Endothelial cell of umbilical vein (primary cell): Measurements from ENCODE around the gene NOX5. TPM values are rescaled to one million over a fixed set of nuclear protein-coding genes. Genes with fewer than 3 reads are reported as not detected.

ENCODE experiments used
- BruUV-seq: library from RNA; stranded (reverse); fragments of 400-500 nt; replicated peaks from 2 replicates; lab custom pipeline; 2021; lab: Mats Ljungman, UMichigan
- CTCF ChIA-PET: fragments of 300-600, 350-600 bp; sonication (Branson Sonifier 250); formaldehyde crosslinking; loops from one replicate; lab custom pipeline; 2021; ENCODE audit warnings: antibody characterized with exemption, inconsistent platforms; lab: Charles Lee
- POLR2A ChIA-PET: fragments of 300-600, 350-600 bp; sonication (Branson Sonifier 250); formaldehyde crosslinking; loops from one replicate; lab custom pipeline; 2021; ENCODE audit warnings: antibody characterized with exemption, inconsistent platforms; lab: Charles Lee
- DNase-seq: peaks from one replicate; pipeline ENCODE4 v3.0.0-alpha.2; 2011; ENCODE audit warnings: low read depth, low spot score
- FAIRE-seq: peaks from 2 replicates; lab custom pipeline; 2011; peaks lifted over from hg19 to GRCh38; lab: Jason Lieb, UNC
- H2AFZ ChIP-seq: 2 replicates; pipeline ENCODE4 v1.6.0; 2012; ENCODE audit warnings: low read depth, low read length, control low read depth, inconsistent platforms
- H3K27ac ChIP-seq: 2 replicates; pipeline ENCODE4 v1.5.1; 2011; ENCODE audit warnings: low read depth, mild to moderate bottlenecking, control low read depth, low read length, moderate library complexity; ENCODE audit not compliant: insufficient read depth
- H3K27me3 ChIP-seq, 2 experiments: 2 replicates each; pipeline versions ENCODE4 v1.6.0 to v1.6.1; 2011; ENCODE audit warnings: low read length in 2 of 2, mixed read lengths in 1 of 2; ENCODE audit not compliant: control insufficient read depth in 2 of 2, insufficient read depth in 2 of 2
- H3K36me3 ChIP-seq, 2 experiments: 2 replicates in 1 of 2; 3 replicates in 1 of 2; pipeline ENCODE4 v1.5.1; 2011; ENCODE audit warnings: low read length in 2 of 2, mild to moderate bottlenecking in 1 of 2, moderate library complexity in 1 of 2; ENCODE audit not compliant: control insufficient read depth in 2 of 2, insufficient read depth in 2 of 2; ENCODE audit errors: extremely low read depth in 1 of 2
- H3K4me1 ChIP-seq: 3 replicates; pipeline ENCODE4 v1.5.1; 2011; ENCODE audit warnings: mild to moderate bottlenecking, low read length; ENCODE audit not compliant: control insufficient read depth, insufficient read depth; ENCODE audit errors: extremely low read depth
- H3K4me2 ChIP-seq: 2 replicates; pipeline ENCODE4 v1.6.1; 2011; ENCODE audit warnings: low read length, control low read depth, mixed read lengths; ENCODE audit not compliant: insufficient read depth
- H3K4me3 ChIP-seq, 3 experiments: fragments of 200-600 bp in 1 of 3; sonication (generic), shearing (Covaris generic) in 1 of 3; replicated peaks in 1 of 3; 2 replicates each; pipeline ENCODE4 v1.5.1; 2011 to 2016; ENCODE audit warnings: control low read depth in 3 of 3, low read length in 3 of 3, mild to moderate bottlenecking in 2 of 3, inconsistent platforms in 1 of 3, low read depth in 1 of 3, moderate library complexity in 1 of 3; ENCODE audit not compliant: insufficient read depth in 1 of 3
- H3K79me2 ChIP-seq: 2 replicates; pipeline ENCODE4 v1.6.0; 2012; ENCODE audit warnings: low read length, inconsistent platforms; ENCODE audit not compliant: control insufficient read depth, insufficient read depth
- H3K9ac ChIP-seq: replicated peaks from 2 replicates; pipeline ENCODE3; 2011; ENCODE audit warnings: low read length, control low read depth; ENCODE audit not compliant: insufficient read depth; ENCODE audit errors: extremely low read depth
- H3K9me1 ChIP-seq: replicated peaks from 3 replicates; pipeline ENCODE4 v1.6.0; 2011; ENCODE audit warnings: mild to moderate bottlenecking, low read length; ENCODE audit not compliant: control insufficient read depth, insufficient read depth; ENCODE audit errors: extremely low read depth
- H3K9me3 ChIP-seq: replicated peaks from 2 replicates; pipeline ENCODE4 v1.5.1; 2012; ENCODE audit warnings: low read length, inconsistent platforms; ENCODE audit not compliant: control insufficient read depth, insufficient read depth
- H4K20me1 ChIP-seq: replicated peaks from 2 replicates; pipeline ENCODE3; 2011; ENCODE audit warnings: mild to moderate bottlenecking, low read length; ENCODE audit not compliant: control insufficient read depth, insufficient read depth; ENCODE audit errors: extremely low read depth
- EZH2 ChIP-seq: IDR thresholded peaks from 2 replicates; pipeline ENCODE4 v1.6.1; 2012; ENCODE audit warnings: borderline replicate concordance, low read depth, mild to moderate bottlenecking, moderate library complexity, low read length, inconsistent platforms; ENCODE audit not compliant: severe bottlenecking
- FOS ChIP-seq: IDR thresholded peaks from 2 replicates; pipeline ENCODE4 v1.6.1; 2011; ENCODE audit warnings: mild to moderate bottlenecking, low read length, moderate library complexity, borderline replicate concordance; ENCODE audit not compliant: insufficient read depth
- GATA2 ChIP-seq: IDR thresholded peaks from 2 replicates; pipeline ENCODE4 v1.7.0; 2011; ENCODE audit warnings: low read depth, mild to moderate bottlenecking, moderate library complexity, mixed read lengths, low read length; ENCODE audit not compliant: insufficient read length, insufficient read depth
- JUN ChIP-seq: IDR thresholded peaks from 2 replicates; pipeline ENCODE4 v1.6.1; 2011; ENCODE audit warnings: borderline replicate concordance, low read depth; ENCODE audit not compliant: insufficient read length, insufficient read depth
- MYC ChIP-seq: IDR thresholded peaks from one replicate; pipeline ENCODE4 v1.6.1; 2011; ENCODE audit warnings: mild to moderate bottlenecking, low read depth, low read length
- POLR2A ChIP-seq: IDR thresholded peaks from 2 replicates; pipeline ENCODE4 v1.6.1; 2012; ENCODE audit warnings: low read depth, mild to moderate bottlenecking, control low read depth, low read length
- POLR2AphosphoS5 ChIP-seq: IDR thresholded peaks from 2 replicates; pipeline ENCODE4 v1.6.1; 2012; ENCODE audit warnings: low read depth, mild to moderate bottlenecking, control low read depth, low read length, moderate library complexity; ENCODE audit not compliant: insufficient read depth
- dilution Hi-C: fragments of 300-500 bp; cut with MboI; formaldehyde crosslinking; loops from one replicate; pipeline ENCODE4 v1.15.0; 2019; ENCODE audit warnings: low sequenced_read_pairs; ENCODE audit not compliant: extremely low pct_ligation_motif_present
- intact Hi-C: fragments of 100-400 bp; cut with micrococcal nuclease; formaldehyde crosslinking; loops from one replicate; pipeline ENCODE4 v1.10.0; 2022
- polyA plus RNA-seq, 4 experiments: library from polyadenylated mRNA; depleted of rRNA in 3 of 4; stranded (reverse) in 3 of 4; unstranded in 1 of 4; fragments of >200 nt; gene quantifications; 2 replicates each; pipeline versions ENCODE4 v1.2.1 to v1.2.3, GENCODE V29; 2011 to 2012; ENCODE audit warnings: missing spikeins in 1 of 4
- total RNA-seq: library from RNA; stranded (reverse); gene quantifications from 2 replicates; pipeline ENCODE4 v1.2.3, GENCODE V29; 2021
- TF ChIP-seq, protein P1 (sequence below): IDR thresholded peaks from 2 replicates; pipeline ENCODE4 v1.6.1; 2011; ENCODE audit not compliant: insufficient read depth, insufficient read length
- TF ChIP-seq, protein P2 (sequence below), 2 donors: IDR thresholded peaks; 1 replicate in 1 of 2; 2 replicates in 1 of 2; pipeline ENCODE4 v1.5.1; 2011; ENCODE audit warnings: low read length in 2 of 2, mild to moderate bottlenecking in 2 of 2, moderate library complexity in 2 of 2, control low read depth in 1 of 2, inconsistent platforms in 1 of 2, low read depth in 1 of 2; ENCODE audit not compliant: insufficient read depth in 1 of 2; ENCODE audit errors: extremely low read depth in 1 of 2

The NOX5 gene
- total and polyA plus RNA-seq, 2 donors (not counting 3 experiments of a cell fraction or from before 2014, with no cell fraction given), result 0.08 TPM; not detected in 1

DNA sequence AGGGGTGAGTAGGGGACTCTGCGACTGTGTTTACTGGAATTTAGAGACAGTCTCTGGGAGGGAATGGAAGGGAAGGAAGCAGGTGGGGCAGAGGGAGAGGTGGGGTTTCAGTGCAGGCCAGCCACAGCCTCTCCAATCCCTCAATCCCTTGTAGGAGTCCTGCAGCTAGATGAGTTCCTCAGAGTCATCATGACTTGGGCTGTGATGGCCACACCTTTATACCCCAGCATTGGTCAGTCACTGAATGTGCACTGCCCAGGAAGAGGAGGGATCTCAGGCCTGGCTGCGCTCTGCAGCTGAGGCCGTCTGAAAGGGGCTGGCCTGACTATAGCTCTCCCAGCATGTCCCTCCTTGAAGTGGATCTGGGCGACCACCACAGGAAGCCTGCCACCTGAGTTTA, 78.6 kb downstream of the NOX5 start:
- Histone ChIP-seq H3K36me3 (no peaks in the 10 kb centered on the region), H3K9me3 (no peaks in the 10 kb centered on the region), H3K4me2 (no peak overlapping the region), H3K27me3 (no peaks in the 10 kb centered on the region), H3K4me3 (no peak overlapping the region), H3K4me1 (peaks cover 29% of the 10 kb centered on the region), H4K20me1 (no peaks in the 10 kb centered on the region), H3K9me1 (no peaks in the 10 kb centered on the region), H3K9ac (no peak overlapping the region), H2AFZ (peak overlapping the region; percentile 18), H3K79me2 (no peaks in the 10 kb centered on the region), H3K27ac (no peak overlapping the region)
- FAIRE-seq (peak; percentile 92), DNase-seq (peak; percentile 57)
- POLR2A ChIA-PET, result interaction anchor here (0.7 to 0.9 kb wide), 2 partner anchors 62 to 67 kb away, joined by 3 read pairs; partner anchors contain the start of gene GLCE
- TF ChIP-seq FOS (no peak), GATA2 (no peak), MYC (no peak), POLR2AphosphoS5 (no peak), POLR2A (no peak), JUN (no peak), EZH2 (no peak)
- TF ChIP-seq, protein P1, sequence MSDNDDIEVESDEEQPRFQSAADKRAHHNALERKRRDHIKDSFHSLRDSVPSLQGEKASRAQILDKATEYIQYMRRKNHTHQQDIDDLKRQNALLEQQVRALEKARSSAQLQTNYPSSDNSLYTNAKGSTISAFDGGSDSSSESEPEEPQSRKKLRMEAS, result no peak
- TF ChIP-seq, protein P2, sequence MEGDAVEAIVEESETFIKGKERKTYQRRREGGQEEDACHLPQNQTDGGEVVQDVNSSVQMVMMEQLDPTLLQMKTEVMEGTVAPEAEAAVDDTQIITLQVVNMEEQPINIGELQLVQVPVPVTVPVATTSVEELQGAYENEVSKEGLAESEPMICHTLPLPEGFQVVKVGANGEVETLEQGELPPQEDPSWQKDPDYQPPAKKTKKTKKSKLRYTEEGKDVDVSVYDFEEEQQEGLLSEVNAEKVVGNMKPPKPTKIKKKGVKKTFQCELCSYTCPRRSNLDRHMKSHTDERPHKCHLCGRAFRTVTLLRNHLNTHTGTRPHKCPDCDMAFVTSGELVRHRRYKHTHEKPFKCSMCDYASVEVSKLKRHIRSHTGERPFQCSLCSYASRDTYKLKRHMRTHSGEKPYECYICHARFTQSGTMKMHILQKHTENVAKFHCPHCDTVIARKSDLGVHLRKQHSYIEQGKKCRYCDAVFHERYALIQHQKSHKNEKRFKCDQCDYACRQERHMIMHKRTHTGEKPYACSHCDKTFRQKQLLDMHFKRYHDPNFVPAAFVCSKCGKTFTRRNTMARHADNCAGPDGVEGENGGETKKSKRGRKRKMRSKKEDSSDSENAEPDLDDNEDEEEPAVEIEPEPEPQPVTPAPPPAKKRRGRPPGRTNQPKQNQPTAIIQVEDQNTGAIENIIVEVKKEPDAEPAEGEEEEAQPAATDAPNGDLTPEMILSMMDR (IDR thresholded peaks at IDR 0.05; ENCODE audit: extremely low read depth in 1 of 2, insufficient read depth in 1 of 2, low read depth in 1 of 2, low read length in 2 of 2), result no peak
- BruUV-seq, result no TSS peak
- CTCF ChIA-PET, result interaction anchor here (0.7 to 2.6 kb wide), 5 partner anchors 12 to 133 kb away, joined by 3 to 18 read pairs (median 5); partner anchors contain the start of gene GLCE
- intact Hi-C loops (no loop called here), dilution Hi-C loops (no loop called here)
